Esophagus muscularis mucosa (tissue), 3 donors: ENCODE measurements around the gene VAMP4.

Experiments used
- CTCF ChIP-seq, 3 experiments: fragments of 200-600 bp in 2 of 3; fragments of 450-650 bp in 1 of 3; sonication (generic) in 2 of 3; IDR thresholded peaks; one replicate each; pipeline ENCODE4 v1.5.1; 2017 to 2019; ENCODE audit warnings: antibody characterized with exemption in 3 of 3, mild to moderate bottlenecking in 2 of 3, moderate library complexity in 1 of 3
- POLR2A ChIP-seq: fragments of 450-650 bp; IDR thresholded peaks from one replicate; pipeline ENCODE4 v1.6.1; 2017; ENCODE audit warnings: antibody characterized with exemption, moderate library complexity, mild to moderate bottlenecking, low read depth
- POLR2AphosphoS5 ChIP-seq, 2 donors: sonication (generic); formaldehyde crosslinking; IDR thresholded peaks; one replicate each; pipeline ENCODE4 v1.6.1; 2017; ENCODE audit warnings: antibody characterized with exemption in 2 of 2

GRCh38 chr1:171676823-171677222 lies 65.0 kb downstream of the VAMP4 start:
- TF ChIP-seq CTCF (IDR thresholded peaks at IDR 0.05) (no peak), POLR2A (no peak), POLR2AphosphoS5 (IDR thresholded peaks at IDR 0.05) (no peak)
